Activated naive CD4-positive, alpha-beta T cell (primary cell): ENCODE measurements around the gene SGPP1.
"Not testable (repeated sequence)": the region's sequence is repeated elsewhere in the genome, so short reads cannot be mapped to it uniquely, and the experiment has no call there.

Experiments
- DNase-seq, 4 experiments: peaks; one replicate each; lab custom pipeline; 2025; lab: John Stamatoyannopoulos, UW

SGPP1 gene

GRCh38 chr14:63726499-63726898 is 1.4 kb downstream of the SGPP1 start:
- DNase-seq: no peak

- DNase-seq: no peak
Measured at GRCh38 chr14:63725786-63726460, 1.9 kb downstream of the SGPP1 start.

GRCh38 chr14:63717702-63718101 is 10.2 kb downstream of the SGPP1 start:
- no peak for DNase-seq

GRCh38 chr14:63715360-63715759 is 12.5 kb downstream of the SGPP1 start:
- no peak for DNase-seq

GRCh38 chr14:63713764-63714163 is 14.1 kb downstream of the SGPP1 start:
- no peak for DNase-seq

- no peak for DNase-seq
Measured at GRCh38 chr14:63713058-63713457, 14.8 kb downstream of the SGPP1 start.

- no peak for DNase-seq
Measured at GRCh38 chr14:63712123-63712522, 15.7 kb downstream of the SGPP1 start.

GRCh38 chr14:63710497-63710896 is 17.4 kb downstream of the SGPP1 start:
- no peak for DNase-seq

GRCh38 chr14:63709589-63709988 is 18.3 kb downstream of the SGPP1 start:
- no peak for DNase-seq

- no peak for DNase-seq
Measured at GRCh38 chr14:63707216-63707615, 20.6 kb downstream of the SGPP1 start.

GRCh38 chr14:63705561-63706070 is 22.2 kb downstream of the SGPP1 start:
- DNase-seq: no peak

GRCh38 chr14:63702530-63702929 is 25.3 kb downstream of the SGPP1 start:
- DNase-seq: not testable (repeated sequence)

GRCh38 chr14:63701606-63702299 is 26.1 kb downstream of the SGPP1 start:
- no peak for DNase-seq

GRCh38 chr14:63692310-63693020 is 35.4 kb downstream of the SGPP1 start:
- no peak for DNase-seq

GRCh38 chr14:63689132-63689531 is 38.7 kb downstream of the SGPP1 start:
- no peak for DNase-seq

- no peak for DNase-seq
Measured at GRCh38 chr14:63686926-63687325, 40.9 kb downstream of the SGPP1 start.

GRCh38 chr14:63685401-63685800 is 42.5 kb downstream of the SGPP1 start:
- no peak for DNase-seq

GRCh38 chr14:63682727-63683593 is 44.9 kb downstream of the SGPP1 start:
- no peak for DNase-seq

- no peak for DNase-seq
Measured at GRCh38 chr14:63678536-63678935, 49.3 kb downstream of the SGPP1 start.

GRCh38 chr14:63677891-63678379 is 49.9 kb downstream of the SGPP1 start:
- DNase-seq: no peak

GRCh38 chr14:63676615-63677014 is 51.2 kb downstream of the SGPP1 start:
- DNase-seq: no peak
